Calu3 (cell line): Measurements from ENCODE around the gene USH1G. TPM values are rescaled to one million over a fixed set of nuclear protein-coding genes. Genes with fewer than 3 reads are reported as not detected.

Source experiments
- BruUV-seq: library from RNA; stranded (reverse); fragments of 400-500 nt; replicated peaks from 2 replicates; lab custom pipeline; 2021; lab: Mats Ljungman, UMichigan
- CTCF ChIA-PET: fragments of 300-600 bp; sonication (Branson Sonifier 250); formaldehyde crosslinking; loops from one replicate; lab custom pipeline; 2022; ENCODE audit warnings: antibody characterized with exemption; lab: Charles Lee
- DNase-seq: peaks from one replicate; pipeline ENCODE4 v3.0.0; 2022
- H3K27ac Mint-ChIP-seq: one replicate; pipeline ENCODE4 v1.8.0; 2022; ENCODE audit warnings: mixed read lengths; ENCODE audit not compliant: unreplicated experiment
- H3K27me3 Mint-ChIP-seq: one replicate; pipeline ENCODE4 v1.8.0; 2022; ENCODE audit warnings: mixed read lengths; ENCODE audit not compliant: unreplicated experiment
- H3K36me3 Mint-ChIP-seq: one replicate; pipeline ENCODE4 v1.8.0; 2022; ENCODE audit warnings: mild to moderate bottlenecking, moderate library complexity, mixed read lengths; ENCODE audit not compliant: insufficient read depth, unreplicated experiment
- H3K4me1 Mint-ChIP-seq: one replicate; pipeline ENCODE4 v1.8.0; 2022; ENCODE audit warnings: mild to moderate bottlenecking, low read depth, mixed read lengths; ENCODE audit not compliant: unreplicated experiment
- H3K4me3 Mint-ChIP-seq: one replicate; pipeline ENCODE4 v1.8.0; 2022; ENCODE audit warnings: mild to moderate bottlenecking, low read depth, moderate library complexity, mixed read lengths; ENCODE audit not compliant: unreplicated experiment
- H3K9me3 Mint-ChIP-seq: one replicate; pipeline ENCODE4 v1.8.0; 2022; ENCODE audit warnings: low read depth, mixed read lengths; ENCODE audit not compliant: unreplicated experiment
- CTCF ChIP-seq: fragments of 200-600 bp; IDR thresholded peaks from one replicate; pipeline ENCODE4 v1.8.0; 2022; ENCODE audit warnings: antibody characterized with exemption; ENCODE audit not compliant: unreplicated experiment
- intact Hi-C: fragments of 100-400 bp; cut with micrococcal nuclease; formaldehyde crosslinking; loops from one replicate; pipeline ENCODE4 v1.10.0; 2022; ENCODE audit not compliant: unreplicated experiment
- total RNA-seq: library from RNA; stranded (reverse); gene quantifications from 2 replicates; pipeline ENCODE4 v1.2.3, GENCODE V29; 2022

Gene USH1G
- total RNA-seq, 1 experiment from 2014 or later, result not detected

DNA sequence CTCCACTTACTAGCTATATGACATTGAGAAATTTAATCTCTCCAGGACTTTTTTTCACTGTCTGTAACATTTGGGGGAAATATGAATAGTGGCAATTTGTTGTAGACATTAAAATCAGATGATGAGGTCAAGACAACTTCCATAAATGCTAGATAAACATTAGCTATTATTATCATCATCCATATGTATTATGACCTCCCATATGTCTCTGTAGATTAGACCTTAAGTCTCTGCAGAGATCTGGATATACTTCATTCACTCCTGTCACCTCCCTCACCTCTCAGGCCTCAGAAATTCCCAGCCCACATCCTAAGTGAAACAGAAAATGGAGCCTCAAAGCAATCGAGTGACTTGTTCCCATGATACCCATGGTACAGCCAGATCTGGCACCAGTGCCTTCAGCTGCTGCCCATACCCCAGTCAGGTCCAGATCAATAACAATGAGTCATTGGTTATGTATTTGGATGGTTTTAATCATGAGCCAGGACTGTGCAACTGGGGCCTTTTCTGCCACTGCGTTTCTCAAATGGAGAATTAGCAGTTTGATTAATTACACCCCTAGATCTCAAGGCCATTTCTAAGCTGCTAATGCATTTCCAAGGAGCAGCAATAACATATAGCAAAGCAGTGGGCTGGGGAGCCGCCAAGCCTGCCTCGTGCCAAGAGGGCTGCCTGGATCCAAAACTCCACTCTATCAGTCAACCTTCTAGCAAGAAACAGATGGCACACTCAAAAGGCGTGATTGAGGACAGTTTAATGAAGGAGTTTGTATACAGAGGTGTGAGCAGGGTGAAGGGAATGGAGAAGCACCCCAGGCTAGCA, 47.7 kb downstream of the USH1G start:
- CTCF ChIA-PET, result interaction anchor here (0.6 kb wide), 1 partner anchor 43 kb away, joined by 3 read pairs; no protein-coding TSS in a partner anchor
- no peaks in the 10 kb centered on the region for H3K9me3 Mint-ChIP-seq
- H3K36me3 Mint-ChIP-seq, result peaks cover 23% of the 10 kb centered on the region
- peaks cover 46% of the 10 kb centered on the region for H3K4me1 Mint-ChIP-seq
- intact Hi-C loops, result no loop called here
- DNase-seq, result peak; percentile 32
- no peaks in the 10 kb centered on the region for H3K27me3 Mint-ChIP-seq
- H3K27ac Mint-ChIP-seq, result no peak overlapping the region
- no TSS peak for BruUV-seq
- H3K4me3 Mint-ChIP-seq, result no peak overlapping the region
- no peak for TF ChIP-seq CTCF

- Mint-ChIP-seq H3K4me1 (peaks cover 41% of the 10 kb centered on the region), H3K27ac (no peak overlapping the region), H3K4me3 (no peak overlapping the region), H3K36me3 (peaks cover 23% of the 10 kb centered on the region), H3K9me3 (no peaks in the 10 kb centered on the region), H3K27me3 (no peaks in the 10 kb centered on the region)
- intact Hi-C loops, result no loop called here
- no peak for TF ChIP-seq CTCF
- no peak for DNase-seq
- BruUV-seq, result no TSS peak
- CTCF ChIA-PET, result interaction anchor here (0.6 kb wide), 1 partner anchor 44 kb away, joined by 3 read pairs; no protein-coding TSS in a partner anchor
These were observed 48.4 kb downstream of the USH1G start for GRCh38 chr17:74874615-74875037.

DNA sequence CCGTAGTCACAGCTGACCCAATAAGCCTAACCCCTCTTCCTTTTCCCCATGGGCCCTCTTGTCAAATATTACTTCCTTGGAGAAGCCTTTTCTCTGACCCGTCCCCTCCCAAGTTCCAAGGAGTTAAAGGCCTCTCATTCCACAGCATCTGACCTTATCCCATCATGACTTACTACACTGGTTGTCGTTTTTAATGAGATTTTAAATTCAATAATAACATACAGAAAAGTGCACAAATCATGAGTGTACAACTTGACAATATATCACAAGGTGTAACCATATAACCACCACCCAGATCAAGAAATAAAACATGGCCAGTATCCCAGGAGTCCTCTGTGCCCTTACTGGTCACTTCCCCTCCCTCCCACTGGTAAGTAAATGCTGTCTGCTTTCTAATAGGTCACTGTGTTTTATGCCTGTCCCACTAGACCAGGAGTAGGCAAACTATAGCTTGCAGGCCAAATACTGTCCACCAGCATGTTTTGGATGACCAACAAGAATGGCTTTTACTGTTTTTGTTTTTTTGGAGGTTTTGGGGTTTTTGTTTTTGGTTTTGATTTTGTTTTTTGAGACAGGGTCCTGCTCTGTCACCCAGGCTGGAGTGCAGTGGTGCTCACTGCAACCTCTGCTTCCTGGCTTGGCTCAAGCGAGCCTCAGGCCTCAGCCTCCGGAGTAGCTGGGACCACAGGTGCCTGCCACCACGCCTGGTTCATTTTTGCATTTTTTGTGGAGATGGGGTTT, 49.0 kb downstream of the USH1G start:
- no TSS peak for BruUV-seq
- CTCF ChIA-PET, result interaction anchor here (1.1 to 1.5 kb wide), 6 partner anchors 11 to 161 kb away, joined by 3 to 16 read pairs (median 6); partner anchors contain the start of gene NAT9
- intact Hi-C loops, result no loop called here

More for the DNA sequence above, 49.0 kb downstream of the USH1G start:
- no peak for TF ChIP-seq CTCF
- Mint-ChIP-seq H3K27ac (peak overlapping the region; percentile 98), H3K9me3 (no peaks in the 10 kb centered on the region), H3K4me3 (peak overlapping the region; percentile 92), H3K27me3 (no peaks in the 10 kb centered on the region), H3K36me3 (peaks cover 23% of the 10 kb centered on the region), H3K4me1 (peaks cover 37% of the 10 kb centered on the region)
- no peak for DNase-seq
